H1 (cell line): ENCODE measurements around the gene RGS5. TPM values are rescaled to one million over a fixed set of nuclear protein-coding genes. Genes with fewer than 3 reads are reported as not detected.

Source experiments
- CTCF ChIA-PET: fragments of 300-600 bp; sonication (Branson Sonifier 250); formaldehyde crosslinking; loops from one replicate; lab custom pipeline; 2021; ENCODE audit not compliant: partially characterized antibody; lab: Charles Lee
- POLR2A ChIA-PET: fragments of 300-600 bp; sonication (Branson Sonifier 250); formaldehyde crosslinking; loops from one replicate; lab custom pipeline; 2021; ENCODE audit warnings: inconsistent platforms; ENCODE audit not compliant: partially characterized antibody; lab: Charles Lee
- DNase-seq, 2 experiments: peaks; one replicate each; pipeline versions ENCODE4 v3.0.0 to v3.0.0-alpha.2; 2010 to 2022; ENCODE audit warnings: low spot score in 2 of 2, low read depth in 1 of 2, mixed read lengths in 1 of 2
- FAIRE-seq: peaks from 2 replicates; lab custom pipeline; 2011; peaks lifted over from hg19 to GRCh38; lab: Jason Lieb, UNC
- H2AFZ ChIP-seq: 2 replicates; pipeline ENCODE4 v1.8.1; 2012; ENCODE audit warnings: low read length, inconsistent platforms
- H2AK5ac ChIP-seq: 2 replicates; pipeline ENCODE4 v1.6.1; 2013; ENCODE audit warnings: low read depth, low read length
- H2BK120ac ChIP-seq: replicated peaks from 2 replicates; pipeline ENCODE3; 2013; ENCODE audit warnings: low read depth, low read length, inconsistent platforms
- H2BK12ac ChIP-seq: 2 replicates; pipeline ENCODE4 v1.6.1; 2013; ENCODE audit warnings: low read depth, low read length
- H2BK15ac ChIP-seq: 2 replicates; pipeline ENCODE4 v1.6.1; 2013; ENCODE audit warnings: low read length
- H2BK20ac ChIP-seq: 2 replicates; pipeline ENCODE4 v1.6.1; 2013; ENCODE audit warnings: low read length
- H2BK5ac ChIP-seq: 2 replicates; pipeline ENCODE4 v1.6.1; 2013; ENCODE audit warnings: low read depth, low read length
- H3K14ac ChIP-seq: 2 replicates; pipeline ENCODE4 v1.6.1; 2013; ENCODE audit warnings: inconsistent platforms; ENCODE audit not compliant: insufficient read length
- H3K18ac ChIP-seq: 2 replicates; pipeline ENCODE4 v1.6.1; 2013; ENCODE audit warnings: low read length; ENCODE audit errors: extremely low read depth
- H3K23ac ChIP-seq: 2 replicates; pipeline ENCODE4 v1.6.1; 2013; ENCODE audit warnings: inconsistent platforms; ENCODE audit not compliant: insufficient read length
- H3K23me2 ChIP-seq: 2 replicates; pipeline ENCODE4 v1.6.1; 2013; ENCODE audit warnings: low read depth, low read length
- H3K27ac ChIP-seq: 2 replicates; pipeline ENCODE4 v1.6.1; 2011; ENCODE audit warnings: low read depth, low read length, inconsistent platforms
- H3K27me3 ChIP-seq, 4 experiments: replicated peaks in 1 of 4; 1 replicate in 1 of 4; 2 replicates in 3 of 4; pipeline versions ENCODE4 v1.6.1 to v1.8.1; 2011 to 2013; ENCODE audit warnings: low read length in 3 of 4, mild to moderate bottlenecking in 3 of 4, inconsistent platforms in 2 of 4, mixed read lengths in 2 of 4, moderate library complexity in 1 of 4; ENCODE audit not compliant: control insufficient read depth in 3 of 4, insufficient read depth in 3 of 4; ENCODE audit errors: extremely low read depth in 1 of 4
- H3K36me3 ChIP-seq, 4 experiments: 2 replicates each; pipeline versions ENCODE4 v1.6.1 to v1.8.1; 2011 to 2013; ENCODE audit warnings: mild to moderate bottlenecking in 4 of 4, low read length in 3 of 4, moderate library complexity in 2 of 4, control low read depth in 1 of 4, inconsistent platforms in 1 of 4; ENCODE audit not compliant: insufficient read depth in 4 of 4, control insufficient read depth in 2 of 4
- H3K4ac ChIP-seq: replicated peaks from 2 replicates; pipeline ENCODE3; 2013; ENCODE audit warnings: low read length, low read depth, mixed read lengths, inconsistent platforms; ENCODE audit not compliant: insufficient read length
- H3K4me1 ChIP-seq, 4 experiments: replicated peaks in 1 of 4; 1 replicate in 1 of 4; 2 replicates in 3 of 4; pipeline versions ENCODE4 v1.6.1 to v1.8.1; 2011 to 2013; ENCODE audit warnings: low read length in 3 of 4, inconsistent platforms in 2 of 4, mixed read lengths in 1 of 4; ENCODE audit not compliant: insufficient read depth in 4 of 4, control insufficient read depth in 3 of 4
- H3K4me2 ChIP-seq, 2 experiments: 2 replicates each; pipeline versions ENCODE4 v1.6.1 to v1.8.1; 2011 to 2013; ENCODE audit warnings: low read depth in 2 of 2, low read length in 2 of 2, control low read depth in 1 of 2, inconsistent platforms in 1 of 2, mild to moderate bottlenecking in 1 of 2; ENCODE audit not compliant: insufficient read depth in 1 of 2
- H3K4me3 ChIP-seq, 4 experiments: fragments of 200-600, 300-600 bp in 1 of 4; sonication (generic), shearing (Covaris generic), sonication (Bioruptor Twin) in 1 of 4; 2 replicates each; pipeline versions ENCODE4 v1.5.1 to v1.8.1; 2011 to 2016; ENCODE audit warnings: low read length in 4 of 4, low read depth in 3 of 4, control low read depth in 2 of 4, inconsistent platforms in 2 of 4, mild to moderate bottlenecking in 2 of 4, mixed read lengths in 1 of 4, moderate library complexity in 1 of 4; ENCODE audit not compliant: insufficient read depth in 2 of 4; ENCODE audit errors: extremely low read depth in 1 of 4
- H3K56ac ChIP-seq: replicated peaks from 2 replicates; pipeline ENCODE3; 2013; ENCODE audit warnings: low read depth, mild to moderate bottlenecking, mixed read lengths, low read length, inconsistent platforms; ENCODE audit not compliant: insufficient read length
- H3K79me1 ChIP-seq: 2 replicates; pipeline ENCODE4 v1.6.1; 2013; ENCODE audit warnings: low read depth, low read length, control low read depth
- H3K79me2 ChIP-seq, 2 experiments: 2 replicates each; pipeline versions ENCODE4 v1.6.1 to v1.8.1; 2012 to 2013; ENCODE audit warnings: low read length in 2 of 2, mild to moderate bottlenecking in 2 of 2, inconsistent platforms in 1 of 2; ENCODE audit not compliant: insufficient read depth in 2 of 2, control insufficient read depth in 1 of 2
- H3K9ac ChIP-seq, 4 experiments: replicated peaks in 1 of 4; 1 replicate in 1 of 4; 2 replicates in 3 of 4; pipeline versions ENCODE4 v1.6.1 to v1.8.1; 2011 to 2013; ENCODE audit warnings: low read depth in 3 of 4, low read length in 3 of 4, control low read depth in 2 of 4, mild to moderate bottlenecking in 2 of 4, moderate library complexity in 2 of 4, inconsistent platforms in 1 of 4; ENCODE audit errors: extremely low read depth in 1 of 4
- H3K9me3 ChIP-seq, 2 experiments: 2 replicates each; pipeline versions ENCODE4 v1.6.1 to v1.8.1; 2012 to 2013; ENCODE audit warnings: mild to moderate bottlenecking in 2 of 2, moderate library complexity in 2 of 2, control low read depth in 1 of 2, inconsistent platforms in 1 of 2, low read depth in 1 of 2, low read length in 1 of 2, mixed read lengths in 1 of 2; ENCODE audit not compliant: insufficient read depth in 2 of 2
- H4K20me1 ChIP-seq, 2 experiments: replicated peaks in 1 of 2; 2 replicates each; pipeline versions ENCODE3 to v1.8.1; 2011 to 2013; ENCODE audit warnings: inconsistent platforms in 2 of 2, low read length in 2 of 2, mild to moderate bottlenecking in 1 of 2; ENCODE audit not compliant: insufficient read depth in 2 of 2, control insufficient read depth in 1 of 2
- H4K5ac ChIP-seq: 2 replicates; pipeline ENCODE4 v1.6.1; 2013; ENCODE audit warnings: low read length, low read depth, mixed read lengths, inconsistent platforms; ENCODE audit not compliant: insufficient read length
- H4K8ac ChIP-seq: 2 replicates; pipeline ENCODE4 v1.8.0; 2013; ENCODE audit warnings: mild to moderate bottlenecking, moderate library complexity, low read length, inconsistent platforms; ENCODE audit not compliant: insufficient read depth; ENCODE audit errors: extremely low read depth
- H4K91ac ChIP-seq: replicated peaks from 2 replicates; pipeline ENCODE3; 2013; ENCODE audit warnings: low read length, mixed read lengths, inconsistent platforms; ENCODE audit not compliant: insufficient read length
- BRCA1 ChIP-seq: IDR thresholded peaks from 2 replicates; pipeline ENCODE4 v1.6.1; 2012; ENCODE audit warnings: low read depth, low read length, improper control_type of control experiment
- CEBPB ChIP-seq: IDR thresholded peaks from 2 replicates; pipeline ENCODE4 v1.6.1; 2012; ENCODE audit warnings: low read depth, low read length
- GABPA ChIP-seq: IDR thresholded peaks from 2 replicates; pipeline ENCODE4 v1.6.1; 2011; ENCODE audit warnings: mild to moderate bottlenecking, low read length, moderate library complexity, borderline replicate concordance; ENCODE audit not compliant: insufficient read depth
- HDAC6 ChIP-seq: IDR thresholded peaks from one replicate; pipeline ENCODE4 v1.7.1; 2012; ENCODE audit warnings: low read depth, mild to moderate bottlenecking, inconsistent platforms, low read length, moderate library complexity
- JUN ChIP-seq: IDR thresholded peaks from 2 replicates; pipeline ENCODE4 v1.6.1; 2011; ENCODE audit warnings: low read depth, mild to moderate bottlenecking, improper control_type of control experiment, low read length
- SAP30 ChIP-seq: fragments of 300-600 bp; sonication (generic); IDR thresholded peaks from 2 replicates; pipeline ENCODE4 v1.7.1; 2012; ENCODE audit warnings: low read length, moderate library complexity, mild to moderate bottlenecking, inconsistent platforms; ENCODE audit not compliant: insufficient read depth, insufficient replicate concordance
- WGBS, 2 experiments: shearing (Covaris generic) in 1 of 2; methylation state at CpG; one replicate each; pipeline versions ENCODE4 v1.1.6 to v1.1.7; 2013 to 2015; ENCODE audit warnings: low lambda C conversion rate in 2 of 2, mixed read lengths in 2 of 2, inconsistent platforms in 1 of 2, low coverage in 1 of 2, missing lambda C conversion rate in 1 of 2; ENCODE audit not compliant: insufficient replicate concordance in 2 of 2, insufficient coverage in 1 of 2, insufficient read length in 1 of 2; ENCODE audit errors: extremely low coverage in 1 of 2, missing lambda C conversion rate in 1 of 2; 5-methylcytosine and 5-hydroxymethylcytosine counted together
- polyA plus RNA-seq, 7 experiments: library from polyadenylated mRNA; depleted of rRNA in 3 of 7; stranded (reverse) in 5 of 7; unstranded in 2 of 7; fragments of >200 nt in 5 of 7; fragments of 200-250 nt in 2 of 7; gene quantifications; 1 replicate in 5 of 7; 2 replicates in 1 of 7; 4 replicates in 1 of 7; pipeline versions ENCODE4 v1.2.1 to v1.2.3, GENCODE V29; 2011 to 2013; ENCODE audit warnings: missing spikeins in 2 of 7, mixed read lengths in 2 of 7
- total RNA-seq: library from RNA; stranded (reverse); fragmentation: NEBNext Ultra II Directional; extraction: Animal tissue kit (Norgen Biotek cat#: 25700); gene quantifications from 2 replicates; pipeline ENCODE4 v1.2.1, GENCODE V29; 2021
- TF ChIP-seq, protein P1 (sequence below): IDR thresholded peaks from 2 replicates; pipeline ENCODE4 v1.6.1; 2011; ENCODE audit warnings: low read length, improper control_type of control experiment

RGS5 gene
- total and polyA plus RNA-seq, 2 of the 8 experiments (the other 6 are each of a cell fraction or from before 2014, with no cell fraction given) = 75.5 to 103 TPM

DNA sequence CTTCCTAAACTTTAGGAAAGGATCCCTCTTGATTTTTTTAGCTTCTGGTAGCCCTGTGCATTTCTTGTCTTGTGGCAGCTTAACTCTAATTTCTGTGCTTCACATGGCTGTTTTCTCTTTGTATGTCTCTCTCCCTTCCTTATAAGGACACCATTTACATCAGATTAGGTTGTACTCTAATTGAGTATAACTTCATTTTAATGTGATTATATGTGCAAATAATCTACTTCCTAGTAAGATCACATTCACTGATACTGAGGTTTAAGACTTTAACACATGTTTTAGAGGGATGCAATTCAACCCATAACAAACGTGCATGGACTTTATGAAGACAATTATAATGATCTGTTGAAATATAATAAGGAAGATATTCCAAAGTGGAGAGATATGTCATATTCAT, 86.8 kb downstream of the RGS5 start:
- H3K4me2 ChIP-seq = no peak overlapping the region
- no peak overlapping the region for H2BK120ac ChIP-seq
- H4K8ac ChIP-seq = no peak overlapping the region
- no peak overlapping the region for H2AK5ac ChIP-seq
- H3K56ac ChIP-seq = no peak overlapping the region
- no peak overlapping the region for H3K4ac ChIP-seq
- no peaks in the 10 kb centered on the region for H3K9me3 ChIP-seq
- H3K27ac ChIP-seq = no peak overlapping the region
- no peak overlapping the region for H4K91ac ChIP-seq
- no peaks in the 10 kb centered on the region for H3K36me3 ChIP-seq
- H4K5ac ChIP-seq = no peak overlapping the region
- no peak for DNase-seq
- no peaks in the 10 kb centered on the region for H3K79me2 ChIP-seq
- H2BK5ac ChIP-seq = no peak overlapping the region
- no peak overlapping the region for H2BK20ac ChIP-seq
- WGBS, 2 experiments = 85% methylated on average over 1 of the region's 1 CpG; no CpG with 5 or more reads in 1 of the 2 experiments
- TF ChIP-seq HDAC6 = no peak
- no peak for TF ChIP-seq BRCA1
- no peak for TF ChIP-seq GABPA
- TF ChIP-seq CEBPB = no peak
- TF ChIP-seq SAP30 = no peak
- TF ChIP-seq, protein P1, sequence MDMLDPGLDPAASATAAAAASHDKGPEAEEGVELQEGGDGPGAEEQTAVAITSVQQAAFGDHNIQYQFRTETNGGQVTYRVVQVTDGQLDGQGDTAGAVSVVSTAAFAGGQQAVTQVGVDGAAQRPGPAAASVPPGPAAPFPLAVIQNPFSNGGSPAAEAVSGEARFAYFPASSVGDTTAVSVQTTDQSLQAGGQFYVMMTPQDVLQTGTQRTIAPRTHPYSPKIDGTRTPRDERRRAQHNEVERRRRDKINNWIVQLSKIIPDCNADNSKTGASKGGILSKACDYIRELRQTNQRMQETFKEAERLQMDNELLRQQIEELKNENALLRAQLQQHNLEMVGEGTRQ = no peak
- no peak for TF ChIP-seq JUN
- no peaks in the 10 kb centered on the region for H3K27me3 ChIP-seq
- H3K4me3 ChIP-seq = no peak overlapping the region
- H3K23me2 ChIP-seq = no peaks in the 10 kb centered on the region
- H4K20me1 ChIP-seq = no peaks in the 10 kb centered on the region
- H2BK15ac ChIP-seq = no peak overlapping the region
- H3K14ac ChIP-seq = no peak overlapping the region
- no peak overlapping the region for H3K23ac ChIP-seq
- no peak overlapping the region for H2BK12ac ChIP-seq
- no peaks in the 10 kb centered on the region for H3K4me1 ChIP-seq
- H3K18ac ChIP-seq = no peak overlapping the region
- H3K79me1 ChIP-seq = no peaks in the 10 kb centered on the region
- H3K9ac ChIP-seq = no peak overlapping the region
- no peak for FAIRE-seq
- CTCF ChIA-PET = interaction anchor here (0.9 kb wide), 1 partner anchor 198 kb away, joined by 3 read pairs; no protein-coding TSS in a partner anchor
- POLR2A ChIA-PET = no interaction called here
- 0 out of 2 replicates have a peak overlapping the region, but pooled peaks have one; percentile 22 for H2AFZ ChIP-seq
